ENCODE data around the gene FMO4.

DNA sequence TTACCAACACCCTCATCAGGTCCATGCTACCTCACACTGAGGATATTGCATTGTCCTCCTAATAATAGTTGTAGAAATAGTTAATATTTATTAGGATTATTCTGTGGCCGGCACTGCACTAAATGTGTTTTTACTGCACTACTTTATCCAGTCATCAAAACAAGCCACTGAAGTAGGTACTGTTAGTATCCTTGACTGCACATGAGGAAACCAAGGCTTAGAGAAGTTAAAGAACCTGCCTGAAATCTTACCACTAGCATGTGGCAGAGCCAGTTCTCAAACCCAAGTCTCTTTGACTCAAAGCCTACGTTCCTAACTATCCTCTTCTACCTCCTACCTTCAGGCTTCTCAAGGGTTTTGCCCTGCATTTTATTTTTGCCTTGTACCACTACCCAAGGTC, 34.7 kb upstream of the FMO4 start:
- TF ChIP-seq, protein P1, sequence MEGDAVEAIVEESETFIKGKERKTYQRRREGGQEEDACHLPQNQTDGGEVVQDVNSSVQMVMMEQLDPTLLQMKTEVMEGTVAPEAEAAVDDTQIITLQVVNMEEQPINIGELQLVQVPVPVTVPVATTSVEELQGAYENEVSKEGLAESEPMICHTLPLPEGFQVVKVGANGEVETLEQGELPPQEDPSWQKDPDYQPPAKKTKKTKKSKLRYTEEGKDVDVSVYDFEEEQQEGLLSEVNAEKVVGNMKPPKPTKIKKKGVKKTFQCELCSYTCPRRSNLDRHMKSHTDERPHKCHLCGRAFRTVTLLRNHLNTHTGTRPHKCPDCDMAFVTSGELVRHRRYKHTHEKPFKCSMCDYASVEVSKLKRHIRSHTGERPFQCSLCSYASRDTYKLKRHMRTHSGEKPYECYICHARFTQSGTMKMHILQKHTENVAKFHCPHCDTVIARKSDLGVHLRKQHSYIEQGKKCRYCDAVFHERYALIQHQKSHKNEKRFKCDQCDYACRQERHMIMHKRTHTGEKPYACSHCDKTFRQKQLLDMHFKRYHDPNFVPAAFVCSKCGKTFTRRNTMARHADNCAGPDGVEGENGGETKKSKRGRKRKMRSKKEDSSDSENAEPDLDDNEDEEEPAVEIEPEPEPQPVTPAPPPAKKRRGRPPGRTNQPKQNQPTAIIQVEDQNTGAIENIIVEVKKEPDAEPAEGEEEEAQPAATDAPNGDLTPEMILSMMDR (IDR thresholded peaks at IDR 0.05; ENCODE audit: poor library complexity, severe bottlenecking), result no peak
- TF ChIP-seq EP300 (conservative IDR thresholded peaks at IDR 0.05; ENCODE audit: poor library complexity, severe bottlenecking), result no peak
- no peak for TF ChIP-seq POLR2AphosphoS5 (IDR thresholded peaks at IDR 0.05)
- TF ChIP-seq TAF1 (IDR thresholded peaks at IDR 0.05; ENCODE audit: low read depth), result no peak
- TF ChIP-seq EZH2 (IDR thresholded peaks at IDR 0.05; ENCODE audit: borderline replicate concordance, insufficient read depth, low read length, poor library complexity, severe bottlenecking), result no peak
